IPS-NIHi7 (cell line): ENCODE results near the gene CENPV.
"Not testable (repeated sequence)": the region's sequence is repeated elsewhere in the genome, so short reads cannot be mapped to it uniquely, and the experiment has no call there.

Experiments used
- DNase-seq: peaks from one replicate; pipeline ENCODE4 v3.0.0; 2012; ENCODE audit warnings: mixed read lengths; ENCODE audit errors: extremely low spot score

CENPV gene

DNA sequence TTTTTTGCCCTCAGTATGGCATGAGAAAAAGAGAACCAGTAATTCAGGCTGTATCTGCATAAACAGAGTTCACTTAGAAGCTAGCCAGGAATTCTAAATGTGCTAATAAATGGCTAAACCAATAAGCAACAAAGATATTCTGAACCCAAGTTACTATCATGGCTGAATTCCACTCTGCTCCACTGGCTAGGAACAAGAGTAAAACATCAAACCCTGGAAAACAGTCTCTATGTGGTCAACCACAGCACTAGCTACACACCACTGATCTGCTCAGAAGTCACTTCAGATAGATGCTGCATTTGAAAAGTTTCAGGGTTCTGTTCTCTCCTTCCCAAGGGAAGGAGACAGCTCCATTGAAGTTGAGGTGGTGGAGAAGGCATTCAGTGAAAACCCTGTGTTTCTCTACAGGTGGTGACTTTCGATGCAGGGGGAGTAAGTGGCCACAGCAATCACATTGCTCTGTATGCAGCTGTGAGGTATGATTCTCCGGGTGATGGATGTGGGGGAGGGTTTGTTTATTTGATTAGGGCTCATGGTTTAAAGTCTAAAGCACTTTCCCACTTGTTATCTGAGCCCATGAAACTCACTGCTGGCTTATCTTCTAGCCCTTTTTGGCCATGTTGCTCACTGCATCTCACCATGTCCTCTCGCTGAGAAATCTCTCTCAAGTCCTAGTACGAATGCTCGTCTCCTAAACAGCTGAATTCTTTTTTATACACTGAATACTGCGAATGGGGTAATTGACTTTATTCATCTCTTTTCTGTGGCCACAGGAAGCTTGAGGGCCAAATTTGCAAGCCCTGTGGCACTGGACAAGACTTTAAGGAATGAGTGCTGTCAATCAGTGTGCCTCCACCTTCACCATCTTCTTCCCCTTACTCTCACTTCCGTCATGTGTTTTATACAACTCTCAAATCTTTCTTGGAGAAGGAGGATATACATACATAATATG, 39.9 kb downstream of the CENPV start:
- DNase-seq = no peak

- not testable (repeated sequence) for DNase-seq
Measured at GRCh38 chr17:16312061-16312460, 41.2 kb downstream of the CENPV start.

DNA sequence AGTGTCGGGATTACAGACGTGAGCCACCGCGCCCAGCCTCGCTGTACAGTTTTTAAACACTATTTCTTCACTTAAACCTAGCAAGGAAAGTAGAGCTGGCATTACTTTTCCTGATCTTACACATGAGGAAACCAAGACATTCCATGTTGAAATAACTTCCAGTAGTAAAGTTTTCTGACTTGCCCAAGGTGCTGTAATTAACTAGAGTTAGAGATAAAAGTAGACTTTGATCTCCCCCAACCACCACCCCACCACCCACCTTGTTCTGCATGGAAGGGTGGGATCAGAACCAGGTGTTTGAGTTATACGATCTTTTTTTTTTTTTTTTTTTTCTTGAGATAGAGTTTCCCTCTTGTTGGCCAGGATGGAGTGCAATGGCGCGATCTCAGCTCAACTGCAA, 47.1 kb downstream of the CENPV start:
- no peak for DNase-seq

DNA sequence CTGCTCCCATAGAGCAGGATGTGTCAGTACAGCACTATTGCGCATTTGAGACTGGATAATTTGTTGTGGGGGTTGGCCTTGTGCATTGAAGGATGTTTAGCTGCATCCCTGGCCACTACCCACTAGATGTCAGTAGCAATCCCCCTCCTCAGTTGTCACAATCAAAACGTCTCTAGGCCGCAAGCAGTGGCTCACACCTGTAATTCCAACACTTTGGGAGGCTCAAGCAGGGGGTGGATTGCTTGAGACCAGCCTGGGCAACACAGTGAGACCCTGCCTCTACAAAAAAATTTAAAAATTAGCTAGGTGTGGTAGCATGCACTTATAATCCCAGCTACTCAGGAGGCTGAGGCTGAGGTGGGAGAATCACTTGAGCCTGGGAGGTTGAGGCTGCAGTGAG, 48.4 kb downstream of the CENPV start:
- peak; percentile 53 for DNase-seq

DNA sequence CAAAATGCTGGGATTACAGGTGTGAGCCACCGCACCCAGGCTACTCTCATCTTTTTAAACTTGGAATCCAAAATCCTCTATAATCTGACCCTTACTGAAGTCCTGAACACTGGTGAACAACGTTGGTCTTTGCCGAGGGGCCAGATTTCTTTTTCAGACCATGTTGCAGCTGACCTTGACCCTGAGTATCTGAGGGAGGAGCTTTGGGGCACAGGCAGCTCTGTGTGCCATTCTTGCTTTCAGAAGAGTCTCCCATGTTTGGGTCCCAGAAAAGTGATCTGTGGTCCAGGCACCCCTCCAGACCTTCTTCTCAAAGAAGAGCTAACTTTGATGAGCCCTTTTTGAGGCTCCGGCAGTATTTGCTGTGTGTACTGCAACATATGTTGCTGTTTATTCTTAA, 50.4 kb downstream of the CENPV start:
- no peak for DNase-seq

GRCh38 chr17:16301963-16302855, 51.1 kb downstream of the CENPV start:
- no peak for DNase-seq

- no peak for DNase-seq
Measured at GRCh38 chr17:16300554-16300953, 52.7 kb downstream of the CENPV start.

DNA sequence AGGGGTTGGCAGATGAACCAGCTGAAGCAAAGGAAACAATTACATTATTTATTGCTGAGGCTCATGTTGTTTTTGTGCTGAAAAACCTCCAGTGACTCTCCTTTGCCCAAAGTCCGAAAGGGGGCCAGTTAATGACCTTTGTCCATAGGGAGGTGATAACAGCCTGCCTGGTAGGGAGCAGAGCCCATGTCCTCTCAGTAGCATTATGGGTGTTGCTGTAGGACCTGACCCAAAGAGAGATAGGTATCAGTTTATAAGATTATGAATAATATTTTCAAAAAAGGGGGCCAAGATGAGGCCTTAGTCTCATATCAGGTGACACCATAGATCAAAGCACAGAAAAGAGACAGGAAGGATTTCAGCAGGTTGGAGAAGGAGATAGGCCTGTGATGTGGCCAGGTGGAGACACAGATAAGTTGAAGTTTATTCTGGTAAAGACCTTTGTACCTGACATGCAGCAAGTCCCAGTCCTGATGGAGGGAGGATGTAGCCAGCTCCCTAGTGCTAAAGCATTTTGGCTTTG, 55.1 kb downstream of the CENPV start:
- DNase-seq = no peak

DNA sequence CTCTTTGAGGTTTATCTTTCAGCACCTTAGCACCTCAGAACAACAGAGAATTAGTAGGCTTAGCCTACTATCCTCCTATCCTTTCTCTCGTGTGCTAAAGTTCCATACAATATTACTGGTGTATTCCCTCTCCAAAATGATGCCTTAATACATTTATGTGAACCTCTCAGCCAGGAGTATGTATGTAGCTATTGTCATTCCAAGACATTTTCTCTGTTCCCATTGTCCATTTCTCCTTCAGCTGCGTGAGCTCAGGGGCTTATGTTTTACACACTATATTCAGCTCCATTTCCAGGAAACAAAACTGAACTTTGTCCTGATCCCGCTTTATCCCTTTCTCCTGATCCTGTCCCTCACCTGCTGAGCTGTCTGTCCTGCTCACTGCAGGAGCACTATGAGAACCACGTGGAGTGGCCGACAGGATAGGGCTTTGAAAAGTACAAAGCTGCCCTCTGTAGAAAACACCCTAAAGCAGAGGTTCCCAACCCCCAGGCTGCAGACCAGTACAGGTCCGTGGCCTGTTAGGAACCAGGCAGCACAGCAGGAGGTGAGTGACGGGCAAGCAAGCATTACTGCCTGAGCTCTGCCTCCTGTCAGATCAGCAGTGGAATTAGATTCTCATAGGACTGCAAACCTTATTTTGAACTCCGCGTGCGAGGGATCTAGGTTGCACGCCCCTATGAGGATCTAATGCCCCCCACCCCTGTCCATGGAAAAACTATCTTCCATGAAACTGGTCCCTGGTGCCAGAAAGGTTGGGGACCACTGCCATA, 55.7 kb downstream of the CENPV start:
- DNase-seq = no peak

- not testable (repeated sequence) for DNase-seq
Measured at GRCh38 chr17:16296072-16296471, 57.2 kb downstream of the CENPV start.

- no peak for DNase-seq
Measured at GRCh38 chr17:16294560-16294959, 58.7 kb downstream of the CENPV start.

DNA sequence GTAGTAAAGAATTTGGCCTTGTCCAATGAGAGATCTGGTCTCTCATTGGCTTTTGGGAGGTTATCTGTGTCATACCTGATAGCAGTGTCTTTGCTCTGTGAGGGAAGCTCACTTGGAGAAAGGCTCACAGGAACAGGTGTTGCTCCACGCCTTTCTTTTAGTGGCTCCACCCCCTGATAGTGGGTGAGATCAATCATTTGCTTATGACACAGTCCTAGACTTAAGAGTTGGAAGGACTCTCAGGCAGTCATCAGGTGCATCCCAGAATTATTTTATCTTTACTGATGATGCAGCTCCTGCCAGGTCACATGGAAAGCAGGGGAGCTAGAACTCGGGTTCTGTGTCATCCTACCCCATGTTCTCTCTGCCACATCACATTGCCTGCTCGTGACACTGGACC, 59.3 kb downstream of the CENPV start:
- DNase-seq = no peak
